D341Med (cell line): ENCODE data around the gene PFKM.
"Not testable (repeated sequence)": the region's sequence is repeated elsewhere in the genome, so short reads cannot be mapped to it uniquely, and the experiment has no call there.

ENCODE experiments used
- DNase-seq: peaks from one replicate; pipeline ENCODE4 v3.0.0; 2012; ENCODE audit warnings: low spot score

PFKM gene

DNA sequence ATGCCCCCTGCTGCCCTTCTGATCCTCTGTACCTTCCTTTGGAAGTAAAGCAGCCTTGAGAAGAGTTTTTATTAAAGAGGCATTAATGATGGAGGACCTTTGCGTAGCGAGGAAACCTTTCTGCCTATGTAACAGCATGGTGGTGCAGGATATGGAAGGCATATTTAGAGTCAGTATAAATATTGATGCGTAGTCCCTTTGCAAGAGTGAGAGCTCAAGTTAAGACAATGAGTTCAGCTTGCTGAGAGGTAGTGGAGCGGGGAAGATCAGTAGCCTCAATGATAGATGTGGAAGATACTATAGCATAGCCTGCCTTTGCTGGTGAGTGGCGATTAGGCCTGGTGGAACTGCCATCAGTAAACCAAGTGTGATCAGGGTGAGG lies 7.9 kb upstream of the PFKM start:
- not testable (repeated sequence) for DNase-seq

DNA sequence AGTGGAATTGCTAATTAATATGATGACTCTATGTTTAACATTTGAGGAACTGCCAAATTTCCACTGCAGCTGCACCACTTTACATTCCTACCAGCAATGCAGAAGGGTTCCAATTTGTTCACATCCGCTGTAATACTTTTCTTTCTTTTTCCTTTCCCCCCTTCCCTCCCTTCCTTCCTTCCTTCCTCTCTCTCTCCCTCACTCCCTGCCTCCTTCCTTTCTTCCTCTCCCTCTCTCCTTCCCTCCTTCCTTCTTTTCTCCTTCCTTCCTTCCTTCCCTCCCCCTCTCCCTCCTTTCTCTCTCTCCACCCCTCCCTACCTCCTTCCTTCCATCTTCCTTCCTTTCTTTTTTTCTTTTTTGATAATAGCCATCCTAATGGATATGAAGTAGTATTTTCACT lies 3.2 kb upstream of the PFKM start:
- no peak for DNase-seq

DNA sequence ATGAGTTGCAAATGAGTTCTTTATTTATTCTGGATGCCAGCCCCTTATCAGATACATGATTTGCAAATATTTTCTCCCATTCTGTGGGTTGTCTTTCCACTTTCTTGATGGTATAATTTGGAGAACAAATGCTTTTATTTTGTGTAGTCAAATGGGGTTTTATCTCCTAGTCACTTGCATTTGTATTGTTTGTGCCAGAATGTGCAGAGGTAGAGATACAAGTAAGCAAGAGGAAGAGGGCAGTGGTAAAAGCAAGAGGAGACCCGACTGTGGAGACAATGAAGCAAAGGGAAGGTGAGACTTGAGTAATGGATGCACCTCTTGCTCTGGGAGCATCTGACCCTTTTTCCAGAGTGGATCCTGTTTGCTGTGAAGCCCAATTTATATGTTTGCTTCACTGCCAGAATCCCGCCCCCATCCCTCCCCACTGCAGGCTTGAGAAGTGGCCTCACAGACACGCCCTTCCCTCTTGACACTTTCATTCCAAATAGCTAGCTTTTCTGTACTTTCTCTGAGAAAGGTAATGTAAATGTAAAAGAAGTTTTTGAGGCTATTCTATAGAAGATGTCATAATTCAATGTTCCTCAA lies 786 bp upstream of the PFKM start:
- DNase-seq, result no peak

DNA sequence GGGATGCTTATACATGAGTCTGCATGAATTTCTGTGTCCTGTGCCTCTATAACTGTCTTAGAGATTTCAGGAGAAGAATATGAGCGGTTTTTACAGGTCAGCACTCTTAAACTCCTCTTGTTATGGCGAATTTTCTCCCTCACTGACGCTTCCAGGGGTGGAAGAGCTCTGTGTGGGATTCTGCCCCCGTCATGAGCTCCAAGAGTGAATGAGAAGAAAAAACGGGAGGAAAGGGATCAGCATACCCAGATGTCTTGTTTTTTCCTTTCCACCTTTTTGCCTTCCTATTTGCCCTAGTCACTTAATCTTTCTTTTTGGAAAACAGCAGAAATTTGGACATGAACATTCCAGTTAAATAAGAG lies 651 bp downstream of the PFKM start:
- DNase-seq, result peak; percentile 42

DNA sequence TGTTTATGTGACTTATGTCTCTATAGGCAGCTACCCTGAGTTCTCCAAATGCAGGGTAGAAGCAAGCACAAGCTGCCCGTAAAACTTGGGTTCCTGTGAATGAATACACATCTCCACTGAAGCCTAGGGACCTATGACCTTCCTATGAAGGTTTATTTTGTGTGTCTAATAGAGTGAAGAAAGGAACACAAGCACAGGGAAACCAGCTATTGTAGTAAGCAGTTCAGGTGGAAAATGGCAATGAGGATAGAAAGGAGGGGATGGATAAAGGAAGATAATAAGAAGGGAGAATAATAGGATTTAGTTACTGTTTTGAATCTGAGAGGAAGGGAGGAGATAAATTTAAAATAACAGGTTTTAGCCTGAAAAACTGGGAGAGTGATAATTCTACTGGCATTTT lies 2.4 kb downstream of the PFKM start:
- DNase-seq, result no peak

DNA sequence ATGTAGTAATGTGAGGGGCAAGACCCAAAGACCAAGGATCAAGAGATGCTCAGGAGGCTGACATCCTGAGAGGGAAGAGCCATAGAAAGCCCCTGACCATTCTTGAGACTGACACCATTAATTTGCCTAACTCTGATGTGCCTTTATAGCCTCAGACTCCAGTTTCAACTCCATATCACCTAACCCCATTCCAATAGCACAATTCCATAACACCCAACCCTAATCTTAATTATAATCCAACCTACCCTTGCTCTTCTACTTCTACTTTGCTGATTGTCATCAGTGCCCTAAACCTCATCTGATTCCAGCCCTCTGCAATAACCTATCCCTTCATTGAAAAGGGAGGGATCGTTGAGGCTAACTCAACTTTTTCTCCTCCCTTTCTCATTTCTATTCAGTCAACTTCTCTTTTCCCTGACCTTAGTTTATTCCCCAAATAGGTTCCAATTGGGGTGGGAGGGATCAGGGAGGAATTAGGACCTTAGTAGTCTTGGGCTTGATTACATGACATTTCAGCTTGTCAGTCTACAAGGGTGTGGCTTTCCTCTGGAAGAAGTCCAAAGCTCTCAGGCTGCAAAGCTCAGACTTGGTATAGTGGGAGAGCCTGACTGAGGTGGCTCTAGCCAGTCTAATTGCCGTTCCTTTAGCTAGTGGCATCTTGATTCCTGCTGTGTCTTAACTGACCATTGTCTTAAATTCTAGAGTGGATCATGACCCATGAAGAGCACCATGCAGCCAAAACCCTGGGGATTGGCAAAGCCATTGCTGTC lies 3.1 kb downstream of the PFKM start:
- DNase-seq, result no peak

DNA sequence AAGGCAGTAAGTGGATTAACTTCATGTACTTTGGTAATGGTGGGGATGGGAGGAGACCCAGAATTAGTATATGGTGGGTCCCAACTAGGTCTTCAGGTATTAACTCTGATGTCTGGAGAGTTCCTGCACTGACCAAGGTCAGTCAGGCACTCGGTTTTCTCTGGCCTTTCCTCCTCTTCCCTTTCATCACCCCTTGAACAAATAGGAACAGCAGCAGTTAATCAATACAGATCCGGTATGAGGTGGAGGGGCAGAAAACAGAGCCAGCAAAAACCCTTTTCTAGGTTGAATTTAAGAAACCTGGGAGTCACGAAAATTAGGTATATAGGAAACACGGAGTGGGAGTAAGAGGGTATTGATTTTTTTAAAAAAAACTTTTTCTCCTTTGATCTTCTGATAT lies 4.0 kb downstream of the PFKM start:
- DNase-seq, result no peak

DNA sequence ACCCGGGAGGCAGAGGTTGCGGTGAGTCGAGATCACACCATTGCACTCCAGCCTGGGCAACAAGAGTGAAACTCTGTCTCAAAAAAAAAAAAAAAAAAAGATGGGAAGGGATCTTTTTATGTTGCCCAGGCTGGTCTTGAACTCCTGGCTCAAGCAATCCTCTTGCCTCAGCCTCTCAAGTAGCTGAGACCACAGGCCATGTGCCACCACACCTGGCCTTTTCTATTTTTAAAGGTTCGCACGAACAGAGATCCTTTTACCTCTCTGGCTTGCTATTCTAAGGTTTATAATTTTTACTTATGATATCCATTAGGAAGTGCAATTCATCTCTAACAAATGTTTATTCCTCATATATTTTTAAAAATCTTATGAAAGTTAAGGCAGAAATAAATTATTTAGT lies 6.4 kb downstream of the PFKM start:
- DNase-seq, result not testable (repeated sequence)

DNA sequence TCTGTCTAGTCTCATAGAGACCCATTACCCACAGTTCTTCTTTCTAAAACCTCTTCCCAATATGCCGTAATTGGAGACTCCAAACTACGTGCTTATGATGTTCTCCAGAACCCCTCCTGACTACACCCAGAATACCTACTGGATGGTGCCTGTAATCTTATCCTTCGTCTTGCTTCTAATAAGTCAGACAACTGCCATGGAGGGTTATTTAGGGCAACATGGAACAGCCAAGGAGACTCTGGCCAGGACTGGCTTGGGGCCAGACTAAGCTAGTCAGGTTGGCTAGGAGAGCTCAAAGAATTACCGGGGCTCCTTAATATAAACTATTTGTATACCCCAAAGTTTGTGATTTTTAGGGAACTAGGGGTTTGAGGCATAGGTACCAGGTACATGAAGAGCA lies 6.8 kb downstream of the PFKM start:
- no peak for DNase-seq

DNA sequence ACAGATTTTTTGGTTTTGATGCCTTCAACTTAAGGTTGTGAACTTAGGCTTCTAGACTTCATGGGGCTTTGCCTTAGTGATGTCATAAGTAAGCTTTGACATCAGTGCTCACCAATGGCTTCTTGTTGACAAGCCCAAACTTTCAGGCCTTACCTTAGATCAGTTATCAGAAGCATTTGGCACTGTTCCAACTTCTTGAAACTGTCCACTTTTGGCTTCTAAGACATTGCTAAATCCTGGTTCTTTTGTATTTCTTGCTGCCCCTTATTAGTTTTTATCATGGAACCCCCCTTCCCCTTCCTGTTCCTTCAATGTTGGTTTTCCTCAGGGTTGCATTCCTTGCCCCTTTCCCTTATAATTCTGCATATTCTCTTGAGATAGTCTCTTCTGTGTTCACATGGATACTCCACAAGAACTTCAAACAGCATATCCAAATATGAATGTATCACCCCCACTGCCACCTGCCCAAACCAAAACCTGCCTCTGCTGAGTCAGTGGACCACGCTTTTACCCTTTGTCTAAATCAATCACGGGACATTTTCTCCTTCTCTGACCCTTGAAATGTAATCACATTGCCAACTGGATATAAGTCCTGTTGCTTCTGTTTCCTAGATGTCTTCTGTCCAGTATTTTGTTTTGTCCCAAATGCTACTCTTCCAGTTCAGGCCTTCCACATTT lies 7.9 kb downstream of the PFKM start:
- DNase-seq, result no peak

DNA sequence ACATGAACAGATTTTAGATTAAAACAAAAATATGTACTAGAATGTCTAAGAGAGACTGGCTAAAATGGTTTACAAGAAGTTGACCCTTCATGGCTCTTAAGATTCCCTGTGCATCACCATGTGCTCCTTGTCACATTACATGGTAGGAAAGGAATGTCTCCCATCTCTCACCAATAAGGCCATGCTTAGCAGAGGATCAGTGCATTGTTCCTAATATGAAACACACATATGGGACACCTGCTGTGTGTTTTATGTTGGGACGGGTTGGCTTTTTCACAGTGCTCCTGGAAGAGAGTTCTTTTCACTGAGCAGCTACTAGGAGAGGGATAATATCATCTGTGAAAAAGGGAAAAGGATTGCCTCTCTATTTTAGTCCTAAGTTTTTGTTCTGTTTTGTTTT lies 9.6 kb downstream of the PFKM start:
- no peak for DNase-seq

DNA sequence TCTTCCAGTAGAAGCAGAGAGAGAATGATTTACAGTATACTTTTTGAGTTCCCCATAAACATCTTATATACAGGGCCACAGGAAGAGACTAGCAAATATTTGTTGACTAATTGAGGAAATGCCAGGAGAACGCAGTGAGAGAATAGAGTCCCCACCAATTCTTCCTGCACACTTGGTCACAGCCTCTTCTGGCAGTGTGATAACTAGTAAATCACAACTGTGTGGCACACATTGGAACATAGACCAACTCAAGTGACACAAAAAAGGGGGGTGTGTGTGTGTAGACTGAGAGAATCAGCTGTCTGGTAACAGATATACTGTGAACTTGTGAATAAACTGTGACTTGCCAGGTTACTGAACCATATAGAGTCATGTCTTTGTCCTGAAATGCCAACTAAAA lies 10.2 kb downstream of the PFKM start:
- no peak for DNase-seq

DNA sequence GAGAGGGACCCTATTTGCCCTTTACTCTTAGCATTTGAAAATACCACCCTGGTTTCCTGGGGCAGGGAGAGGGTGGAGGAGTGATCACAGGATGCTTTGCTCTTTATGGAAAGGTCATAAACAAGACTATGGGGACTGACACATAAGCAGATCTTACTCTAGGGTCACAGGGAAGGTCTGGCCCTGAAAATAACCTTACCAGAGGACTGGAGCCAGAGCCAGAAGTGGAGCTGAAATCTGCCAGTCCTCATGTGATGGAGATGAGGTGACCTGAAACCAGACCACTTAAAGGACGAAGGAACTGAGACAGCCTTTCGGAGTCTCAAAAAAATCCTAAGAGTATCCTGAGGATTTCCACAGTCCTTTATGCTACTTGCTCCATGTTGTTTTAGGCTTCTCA lies 12.4 kb downstream of the PFKM start:
- no peak for DNase-seq

DNA sequence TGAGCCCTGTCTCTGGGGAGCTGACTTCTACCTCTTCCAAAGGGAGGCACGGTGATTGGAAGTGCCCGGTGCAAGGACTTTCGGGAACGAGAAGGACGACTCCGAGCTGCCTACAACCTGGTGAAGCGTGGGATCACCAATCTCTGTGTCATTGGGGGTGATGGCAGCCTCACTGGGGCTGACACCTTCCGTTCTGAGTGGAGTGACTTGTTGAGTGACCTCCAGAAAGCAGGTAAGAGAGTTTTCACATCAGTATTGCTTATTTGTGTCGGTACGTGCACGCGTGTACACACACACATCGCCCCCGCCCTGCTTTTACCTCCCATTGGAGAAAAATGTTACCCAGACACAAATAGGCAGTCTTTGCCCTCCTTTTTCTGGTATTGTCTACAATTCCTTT lies 13.7 kb downstream of the PFKM start:
- DNase-seq, result no peak

DNA sequence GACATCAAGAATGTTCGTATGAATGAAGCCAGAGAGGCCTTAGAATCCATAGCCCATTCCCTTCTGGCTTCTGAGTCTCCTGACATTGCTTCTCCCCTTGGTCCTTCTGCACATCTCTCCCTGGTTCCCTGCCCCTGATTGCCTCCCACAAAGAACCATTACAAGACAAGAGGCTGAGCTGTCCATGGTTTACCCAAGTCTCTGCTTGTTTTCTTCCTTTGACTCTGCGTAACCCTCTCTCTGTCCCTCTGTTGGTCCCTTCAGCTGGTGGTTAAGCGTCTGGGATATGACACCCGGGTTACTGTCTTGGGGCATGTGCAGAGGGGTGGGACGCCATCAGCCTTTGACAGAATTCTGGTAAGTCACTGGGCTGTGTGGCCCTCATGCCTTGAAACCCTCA lies 15.9 kb downstream of the PFKM start:
- no peak for DNase-seq

DNA sequence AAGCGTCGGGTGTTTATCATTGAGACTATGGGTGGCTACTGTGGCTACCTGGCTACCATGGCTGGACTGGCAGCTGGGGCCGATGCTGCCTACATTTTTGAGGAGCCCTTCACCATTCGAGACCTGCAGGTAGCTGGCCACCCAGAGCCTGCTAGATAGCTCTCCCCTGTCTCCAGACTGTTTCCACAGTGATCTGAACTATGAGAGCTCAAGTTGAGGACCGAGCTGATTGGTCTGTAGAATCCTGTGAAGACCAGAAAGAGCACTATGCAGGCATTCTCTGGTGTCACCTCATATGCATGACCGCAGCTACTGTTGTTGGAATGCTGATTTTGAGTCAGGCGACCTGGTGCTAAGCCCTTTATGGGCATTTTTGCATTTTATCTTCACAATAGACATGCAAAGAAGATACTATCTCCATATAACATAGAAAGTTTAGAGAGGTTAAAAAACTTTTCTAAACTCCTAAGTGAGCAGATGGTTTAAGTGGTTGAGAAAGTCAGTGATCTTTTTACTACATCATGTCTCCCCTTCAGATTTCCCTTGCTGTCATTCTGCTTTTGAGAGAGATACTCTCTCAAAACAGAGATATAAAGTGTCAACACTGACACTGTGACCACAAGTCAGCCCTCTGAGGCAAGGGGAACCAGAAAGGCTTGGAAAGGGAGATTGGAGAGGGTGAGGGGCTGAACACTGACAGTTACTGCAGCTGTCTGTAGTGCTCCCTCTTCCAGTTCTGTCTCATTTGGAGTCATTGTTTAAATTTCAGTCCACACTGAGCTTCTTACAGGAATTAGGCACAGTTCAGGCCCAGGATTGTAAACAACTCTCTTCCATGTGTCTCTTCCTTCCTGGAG lies 23.9 kb downstream of the PFKM start:
- no peak for DNase-seq

DNA sequence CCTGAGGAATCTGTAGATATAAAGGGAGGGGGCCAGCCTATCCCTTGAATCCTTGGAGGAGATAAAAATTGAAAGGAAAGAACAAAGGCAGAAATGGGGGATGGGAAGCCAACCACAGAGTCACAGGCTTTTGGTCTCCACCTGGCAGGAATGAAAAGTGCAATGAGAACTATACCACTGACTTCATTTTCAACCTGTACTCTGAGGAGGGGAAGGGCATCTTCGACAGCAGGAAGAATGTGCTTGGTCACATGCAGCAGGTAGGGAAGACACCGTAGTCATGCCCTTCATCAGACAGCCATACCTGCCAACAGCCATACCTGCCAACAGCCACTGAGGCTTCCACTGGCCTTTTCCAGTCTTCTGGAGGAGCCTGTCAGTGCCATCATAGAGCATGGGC lies 24.7 kb downstream of the PFKM start:
- DNase-seq, result no peak

DNA sequence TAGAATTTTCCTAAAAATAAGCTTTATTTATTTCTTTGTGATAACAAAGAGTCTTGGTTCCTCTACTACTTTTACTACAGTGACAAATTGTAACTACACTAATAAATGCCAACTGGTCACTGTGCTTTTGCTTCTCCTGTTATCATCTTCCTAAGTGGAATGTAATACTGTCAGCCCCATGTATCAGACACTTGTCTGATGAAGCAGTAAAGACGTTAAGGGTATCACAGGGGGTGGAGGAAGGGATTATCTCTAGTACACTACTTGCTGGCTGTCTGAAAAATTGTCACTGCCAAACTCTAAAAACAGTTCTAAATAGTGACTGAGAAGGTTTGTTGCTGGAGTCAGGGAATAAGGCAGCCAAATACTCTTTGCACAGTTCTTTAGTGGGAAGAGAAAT lies 26.8 kb downstream of the PFKM start:
- DNase-seq, result no peak

DNA sequence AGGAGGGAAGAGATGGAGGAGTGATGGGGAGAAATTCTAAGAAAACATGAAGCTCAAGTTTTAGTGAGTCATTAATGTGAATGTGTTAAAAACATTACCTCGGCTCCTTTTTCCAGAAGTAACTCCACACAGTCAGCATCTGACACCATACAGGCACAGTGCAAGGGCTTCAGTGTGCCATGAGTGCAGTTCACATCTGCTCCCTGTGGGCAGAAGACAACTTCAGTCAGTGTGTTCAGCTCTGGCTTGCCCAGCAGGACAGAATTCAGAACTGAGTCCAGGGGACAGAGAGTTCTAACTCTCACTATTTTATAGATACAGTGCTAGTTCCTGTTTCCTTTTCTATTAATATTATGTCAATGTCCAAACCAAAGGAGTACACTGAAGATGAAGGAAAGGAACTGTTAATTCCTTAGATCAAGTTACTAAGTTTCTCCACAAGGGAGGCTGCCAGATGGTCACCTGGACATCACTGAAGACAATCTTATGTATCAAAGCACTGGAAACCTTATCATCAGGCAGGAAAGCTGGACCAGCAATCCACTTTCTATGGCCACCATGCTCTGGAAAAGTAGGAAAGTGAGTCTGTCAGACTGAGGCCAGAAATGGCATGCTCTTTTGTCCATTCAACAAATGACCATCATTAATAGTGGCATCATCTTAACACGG lies 32.1 kb downstream of the PFKM start:
- no peak for DNase-seq

DNA sequence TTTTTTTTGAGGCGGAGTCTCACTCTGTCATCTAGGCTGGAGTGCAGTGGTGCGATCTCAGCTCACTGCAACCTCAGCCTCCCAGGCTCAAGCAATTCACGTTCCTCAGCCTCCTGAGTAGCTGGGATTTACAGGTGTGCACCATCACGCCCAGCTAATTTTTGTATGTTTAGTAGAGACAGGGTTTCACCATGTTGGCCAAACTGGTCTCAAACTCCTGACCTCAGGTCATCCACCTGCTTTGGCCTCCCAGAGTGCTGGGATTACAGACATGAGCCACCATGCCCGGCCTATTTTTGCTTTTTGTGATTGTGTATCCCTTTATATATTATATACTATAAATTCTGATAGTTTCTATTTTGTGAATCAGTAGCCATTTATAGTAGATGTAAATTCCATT lies 36.6 kb downstream of the PFKM start:
- not testable (repeated sequence) for DNase-seq

DNA sequence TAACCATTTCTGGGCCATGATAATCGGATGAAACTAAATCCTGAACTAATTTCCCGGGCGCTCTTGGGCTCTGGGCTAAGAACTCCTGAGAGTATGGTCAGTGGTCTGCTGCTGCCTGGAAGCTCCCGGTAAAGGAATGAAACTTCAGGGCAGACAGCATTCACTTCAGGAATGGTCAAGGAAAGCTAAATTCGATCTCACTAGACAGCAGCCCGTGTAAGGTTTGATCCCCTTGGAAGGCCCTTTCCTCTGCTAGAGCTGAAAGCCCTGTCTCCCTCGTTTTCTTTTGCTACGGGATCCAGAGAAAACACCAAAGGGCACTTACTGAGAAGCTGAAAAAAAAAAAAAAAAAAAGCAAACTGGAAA lies 37.5 kb downstream of the PFKM start:
- DNase-seq, result no peak
